GM12872 (cell line): ENCODE data around the gene RPL4.
A peak's percentile ranks its signal among the peaks of the same experiment; 100 is the strongest.

Source experiments
- TF ChIP-seq, protein P1 (sequence below): IDR thresholded peaks from 3 replicates; pipeline ENCODE4 v1.5.1; 2011; ENCODE audit warnings: low read depth, mild to moderate bottlenecking, low read length, moderate library complexity; ENCODE audit not compliant: insufficient read depth

Gene RPL4

DNA sequence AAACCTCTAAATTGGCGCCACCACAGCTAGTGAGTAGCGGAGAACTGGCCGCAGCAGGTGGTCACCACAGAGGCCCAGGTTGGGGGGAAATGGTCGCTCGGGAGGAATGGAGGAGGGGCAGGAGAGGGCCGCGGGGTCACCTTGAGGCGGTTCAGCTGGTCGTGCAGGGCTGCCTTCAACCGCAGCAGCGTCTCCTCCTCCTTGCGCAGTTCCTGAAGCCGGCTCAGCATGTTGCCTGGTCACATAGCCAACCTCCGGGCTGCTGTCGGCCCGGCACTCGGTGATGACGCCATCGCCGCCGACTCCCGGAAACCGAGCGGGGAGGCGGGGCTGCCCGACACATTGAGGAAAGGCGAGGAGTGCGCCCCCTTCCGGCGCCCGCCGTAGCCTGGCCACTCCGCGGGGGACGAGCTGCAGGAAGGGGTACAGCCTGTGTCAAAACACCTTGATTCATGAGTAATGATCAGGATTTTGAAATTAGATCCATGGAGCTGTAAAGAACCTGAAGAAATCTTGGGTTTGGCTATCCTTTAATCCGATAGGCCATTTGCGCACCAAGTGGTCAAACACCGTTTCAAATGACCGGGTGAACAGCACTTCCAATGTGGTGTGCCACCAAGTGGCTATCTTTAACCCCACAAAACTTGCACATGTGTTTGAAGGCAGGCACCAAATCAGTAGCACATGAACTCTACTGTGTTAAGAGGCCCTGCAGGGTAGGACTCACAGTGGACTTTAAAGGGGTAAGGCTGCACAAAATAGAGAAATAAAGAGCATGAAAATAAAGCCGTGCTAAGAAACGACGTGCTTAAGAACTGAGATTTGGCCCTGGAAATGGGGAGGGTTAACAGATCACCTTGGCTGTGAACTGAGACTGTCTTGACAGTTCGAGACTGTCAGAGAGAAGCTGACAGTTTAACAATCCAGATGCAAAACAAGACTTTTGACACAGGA is 6.9 kb downstream of the RPL4 start, which contains the start of gene SNAPC5:
SNAPC5 (minus strand) TSS at position 261 of the 954 bp plus-strand sequence; CDS start at position 230, 31 bp downstream.
- TF ChIP-seq, protein P1, sequence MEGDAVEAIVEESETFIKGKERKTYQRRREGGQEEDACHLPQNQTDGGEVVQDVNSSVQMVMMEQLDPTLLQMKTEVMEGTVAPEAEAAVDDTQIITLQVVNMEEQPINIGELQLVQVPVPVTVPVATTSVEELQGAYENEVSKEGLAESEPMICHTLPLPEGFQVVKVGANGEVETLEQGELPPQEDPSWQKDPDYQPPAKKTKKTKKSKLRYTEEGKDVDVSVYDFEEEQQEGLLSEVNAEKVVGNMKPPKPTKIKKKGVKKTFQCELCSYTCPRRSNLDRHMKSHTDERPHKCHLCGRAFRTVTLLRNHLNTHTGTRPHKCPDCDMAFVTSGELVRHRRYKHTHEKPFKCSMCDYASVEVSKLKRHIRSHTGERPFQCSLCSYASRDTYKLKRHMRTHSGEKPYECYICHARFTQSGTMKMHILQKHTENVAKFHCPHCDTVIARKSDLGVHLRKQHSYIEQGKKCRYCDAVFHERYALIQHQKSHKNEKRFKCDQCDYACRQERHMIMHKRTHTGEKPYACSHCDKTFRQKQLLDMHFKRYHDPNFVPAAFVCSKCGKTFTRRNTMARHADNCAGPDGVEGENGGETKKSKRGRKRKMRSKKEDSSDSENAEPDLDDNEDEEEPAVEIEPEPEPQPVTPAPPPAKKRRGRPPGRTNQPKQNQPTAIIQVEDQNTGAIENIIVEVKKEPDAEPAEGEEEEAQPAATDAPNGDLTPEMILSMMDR: peak; percentile 92

DNA sequence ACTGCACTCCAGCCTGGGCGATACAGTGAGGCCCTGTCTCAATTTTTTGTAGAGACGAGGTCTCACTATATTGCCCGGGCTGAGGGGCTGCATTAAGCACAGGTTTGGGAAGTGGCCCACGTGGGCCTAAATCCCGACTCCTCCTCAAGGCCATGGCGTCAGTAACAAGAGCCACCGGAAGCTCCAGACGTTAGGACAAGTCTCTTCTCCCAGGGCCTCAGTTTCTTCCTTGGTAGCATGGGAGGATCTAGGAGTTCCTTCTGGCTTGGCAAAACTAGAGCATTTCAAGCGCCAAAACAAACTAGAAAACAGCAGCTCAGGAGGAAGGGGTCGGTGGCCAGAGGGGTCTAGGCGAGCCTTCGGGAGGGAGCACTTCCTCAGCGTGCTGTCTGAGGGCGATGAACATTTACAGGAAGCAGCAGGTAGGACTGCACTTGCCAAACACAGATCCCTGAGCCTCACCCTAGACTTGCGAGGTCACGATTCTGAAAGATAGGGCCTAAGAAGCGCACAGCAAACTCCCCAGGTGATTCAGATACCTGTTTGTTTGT is 7.6 kb downstream of the RPL4 start:
- TF ChIP-seq, protein P1: no peak

DNA sequence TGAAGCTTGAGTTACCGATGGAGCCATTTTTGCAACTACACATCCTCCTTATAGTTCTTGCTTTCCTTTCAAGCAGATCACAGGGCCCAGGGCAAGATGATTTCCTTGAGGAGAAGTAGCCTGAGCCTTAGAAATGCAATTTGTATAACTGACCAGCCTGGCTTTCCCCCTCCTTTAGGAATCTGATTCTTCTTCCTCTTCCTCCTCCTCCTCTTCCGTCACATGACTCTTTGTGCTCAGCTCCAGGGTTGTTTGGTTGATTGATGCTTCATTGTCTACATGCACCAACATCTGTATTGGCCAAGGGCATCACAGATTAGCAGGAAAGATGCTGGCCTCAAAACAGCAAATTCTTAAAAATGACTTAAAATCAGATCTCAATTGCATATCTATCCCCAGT is 10.4 kb downstream of the RPL4 start:
- TF ChIP-seq, protein P1: no peak

DNA sequence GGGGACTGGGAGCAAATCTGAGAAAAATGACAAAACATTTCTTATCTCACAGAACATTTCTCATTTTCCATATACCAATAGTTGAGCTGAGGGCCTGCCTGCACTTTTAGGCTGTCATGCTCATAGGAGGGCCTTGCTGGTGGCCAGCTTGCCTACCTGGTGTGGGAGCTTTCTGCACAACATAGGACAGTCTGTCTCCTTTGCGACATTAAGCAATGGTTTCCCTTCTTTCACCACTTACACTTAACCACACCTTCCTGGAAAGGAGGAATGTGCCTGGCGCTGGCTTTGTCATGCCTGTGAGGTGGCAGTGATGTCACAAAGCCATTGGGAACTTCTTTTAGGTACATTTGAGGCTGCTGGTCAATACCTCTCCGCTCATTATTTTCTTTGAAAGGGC is 12.8 kb downstream of the RPL4 start:
- TF ChIP-seq, protein P1: no peak

DNA sequence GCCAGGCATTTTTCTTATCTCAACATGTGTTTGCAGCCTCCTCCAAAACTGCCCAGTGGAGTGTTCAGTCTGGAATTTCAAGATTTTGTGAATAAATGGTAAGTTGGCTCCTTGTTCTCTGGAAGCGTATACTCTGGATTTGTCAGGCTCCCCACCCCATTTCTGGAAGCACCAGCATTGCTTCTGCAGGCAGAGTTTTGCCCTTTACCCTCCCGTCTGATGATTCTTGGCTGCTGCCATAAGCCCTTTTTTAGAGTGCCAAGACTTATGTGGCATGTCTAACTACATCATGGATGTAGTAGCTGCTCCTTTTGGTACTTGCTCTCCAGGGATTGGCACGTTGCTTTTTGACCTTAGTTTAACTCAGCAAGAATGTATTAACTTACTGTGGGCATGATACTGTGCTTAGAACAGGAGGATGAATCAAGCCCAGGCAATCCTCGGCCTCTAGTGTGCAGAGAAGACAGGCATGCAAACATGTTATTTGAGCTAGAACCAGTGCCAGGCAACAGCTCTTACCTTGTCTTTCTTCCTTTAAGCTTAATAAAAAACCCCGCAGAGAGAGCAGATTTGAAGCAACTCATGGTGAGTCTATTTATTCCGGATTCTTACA is 15.4 kb downstream of the RPL4 start:
- TF ChIP-seq, protein P1: no peak

DNA sequence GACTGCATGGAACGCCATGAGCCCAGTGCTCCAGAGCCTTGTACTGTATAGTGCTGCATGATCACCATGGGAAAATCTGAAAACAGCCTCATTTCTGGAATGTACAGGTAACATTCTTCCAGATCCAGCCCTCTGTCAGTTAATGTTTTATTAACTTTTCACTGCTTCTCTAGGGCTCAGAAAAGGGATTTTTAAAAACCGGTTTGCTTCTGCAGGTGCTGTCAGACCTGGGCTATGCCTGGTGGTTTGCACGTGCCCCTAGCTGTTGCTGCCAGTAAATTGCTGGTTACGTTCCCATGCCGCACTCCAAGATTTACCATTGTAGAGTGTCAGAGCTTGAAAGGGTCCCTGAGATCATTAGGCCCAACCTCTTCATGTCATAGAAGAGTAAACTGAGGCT is 16.1 kb downstream of the RPL4 start:
- TF ChIP-seq, protein P1: no peak

DNA sequence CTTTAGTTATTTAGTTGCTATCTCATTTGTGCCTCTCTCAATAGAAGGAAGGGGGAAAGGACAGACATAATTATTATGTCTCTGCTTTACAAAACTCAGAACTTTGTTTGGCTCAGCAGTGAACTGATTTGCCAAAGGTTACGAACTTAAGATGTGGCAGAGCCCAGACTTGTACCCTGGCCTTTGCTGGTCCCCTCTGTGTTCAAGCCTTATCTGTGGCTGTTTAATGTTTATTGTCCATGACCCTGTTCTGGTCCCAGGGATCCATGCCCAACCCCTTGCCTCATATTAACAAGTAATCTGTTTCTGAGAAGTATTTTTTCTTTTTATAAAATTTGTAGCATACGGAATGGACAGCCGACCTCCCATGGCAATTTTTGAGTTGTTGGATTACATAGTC is 17.8 kb downstream of the RPL4 start:
- TF ChIP-seq, protein P1: no peak
